NCI-H2196 treated with DMSO at 0.1 percent for 48 hours (cell line): ENCODE results near the gene RABEP2.
"Not testable (repeated sequence)": the region's sequence is repeated elsewhere in the genome, so short reads cannot be mapped to it uniquely, and the experiment has no call there.

Experiments used
- DNase-seq: peaks from one replicate; lab custom pipeline; 2025; ENCODE audit not compliant: unreplicated experiment; lab: John Stamatoyannopoulos, UW

Gene RABEP2

GRCh38 chr16:28879841-28880588, 45.0 kb downstream of the RABEP2 start:
- DNase-seq = peak; percentile 86

GRCh38 chr16:28879261-28879840, 45.7 kb downstream of the RABEP2 start:
- no peak for DNase-seq

- DNase-seq = no peak
Measured at GRCh38 chr16:28878083-28878926, 46.7 kb downstream of the RABEP2 start, which contains the start of gene ATP2A1. ATP2A1 (plus strand) TSS chr16:28878488; CDS start chr16:28878672, 184 bp downstream.

- DNase-seq = no peak
Measured at GRCh38 chr16:28877655-28878000, 47.4 kb downstream of the RABEP2 start.

GRCh38 chr16:28876973-28877654, 47.9 kb downstream of the RABEP2 start:
- no peak for DNase-seq

GRCh38 chr16:28876019-28876659, 48.9 kb downstream of the RABEP2 start:
- no peak for DNase-seq

- no peak for DNase-seq
Measured at GRCh38 chr16:28875134-28876018, 49.7 kb downstream of the RABEP2 start.

- DNase-seq = no peak
Measured at GRCh38 chr16:28874406-28874805, 50.6 kb downstream of the RABEP2 start.

- no peak for DNase-seq
Measured at GRCh38 chr16:28873543-28874201, 51.4 kb downstream of the RABEP2 start.

GRCh38 chr16:28872952-28873351, 52.1 kb downstream of the RABEP2 start:
- DNase-seq = no peak

- no peak for DNase-seq
Measured at GRCh38 chr16:28869201-28869600, 55.8 kb downstream of the RABEP2 start.

- DNase-seq = not testable (repeated sequence)
Measured at GRCh38 chr16:28867646-28868045, 57.4 kb downstream of the RABEP2 start.

GRCh38 chr16:28867241-28867640, 57.8 kb downstream of the RABEP2 start:
- no peak for DNase-seq

- no peak for DNase-seq
Measured at GRCh38 chr16:28866454-28866804, 58.6 kb downstream of the RABEP2 start.

- DNase-seq = no peak
Measured at GRCh38 chr16:28865722-28866453, 59.1 kb downstream of the RABEP2 start.

GRCh38 chr16:28865001-28865688, 59.9 kb downstream of the RABEP2 start:
- no peak for DNase-seq

GRCh38 chr16:28863929-28864793, 60.9 kb downstream of the RABEP2 start:
- DNase-seq = no peak
